K562 (cell line): Measurements from ENCODE around the gene SLC25A51.
A peak's percentile ranks its signal among the peaks of the same experiment; 100 is the strongest.

Source experiments
- ATF2 ChIP-seq: sonication (generic); formaldehyde crosslinking; IDR thresholded peaks from 2 replicates; pipeline ENCODE4 v1.8.1; 2022; ENCODE audit warnings: missing genetic modification reagents
- BRD4 ChIP-seq: fragments of 200-600 bp; sonication (generic); IDR thresholded peaks from 2 replicates; pipeline ENCODE4 v1.6.1; 2017; ENCODE audit warnings: inconsistent platforms
- CTCF ChIP-seq, 3 experiments: IDR thresholded peaks in 2 of 3; conservative IDR thresholded peaks in 1 of 3; 2 replicates each; pipeline ENCODE4 v1.5.1; 2011 to 2012; ENCODE audit warnings: low read length in 3 of 3, mild to moderate bottlenecking in 3 of 3, control low read depth in 2 of 3, improper control_type of control experiment in 1 of 3, inconsistent platforms in 1 of 3, low read depth in 1 of 3, mixed read lengths in 1 of 3, moderate library complexity in 1 of 3; ENCODE audit not compliant: insufficient read depth in 2 of 3
- EP300 ChIP-seq: IDR thresholded peaks from 2 replicates; pipeline ENCODE4 v1.6.1; 2012; ENCODE audit warnings: low read length, improper control_type of control experiment
- FOXK2 ChIP-seq, 2 experiments: fragments of 450-650 bp; IDR thresholded peaks in 1 of 2; conservative IDR thresholded peaks in 1 of 2; 2 replicates each; pipeline ENCODE4 v1.6.1; 2016; ENCODE audit warnings: low read depth in 2 of 2, mild to moderate bottlenecking in 1 of 2
- GTF2B ChIP-seq: IDR thresholded peaks from 2 replicates; pipeline ENCODE4 v1.6.1; 2011; ENCODE audit not compliant: insufficient read length; ENCODE audit errors: extremely low read depth
- MCM7 ChIP-seq, 2 experiments: fragments of 450-650 bp; IDR thresholded peaks; 2 replicates each; pipeline ENCODE4 v1.6.1; 2016 to 2018
- NBN ChIP-seq: fragments of 450-650 bp; IDR thresholded peaks from 2 replicates; pipeline ENCODE4 v1.6.1; 2016; ENCODE audit warnings: low read depth, mild to moderate bottlenecking
- POLR2AphosphoS5 ChIP-seq: IDR thresholded peaks from 2 replicates; pipeline ENCODE4 v1.6.1; 2011; ENCODE audit warnings: mild to moderate bottlenecking, low read depth, low read length, moderate library complexity; ENCODE audit not compliant: control insufficient read depth, insufficient read depth
- REST ChIP-seq, 2 experiments: fragments of 450-650 bp; formaldehyde crosslinking in 1 of 2; IDR thresholded peaks; 2 replicates each; pipeline versions ENCODE4 v1.4.0 to v1.6.1; 2014 to 2020; ENCODE audit warnings: mild to moderate bottlenecking in 2 of 2, borderline replicate concordance in 1 of 2, low read depth in 1 of 2
- TEAD2 ChIP-seq: fragments of 450-650 bp; IDR thresholded peaks from 2 replicates; pipeline ENCODE4 v1.6.1; 2016; ENCODE audit warnings: missing genetic modification characterization, control low read depth, missing compliant biosample characterization
- ZFP36 ChIP-seq: fragments of 150-350 bp; IDR thresholded peaks from 2 replicates; pipeline ENCODE4 v1.6.1; 2018; ENCODE audit warnings: low read length, low read depth; ENCODE audit not compliant: partially characterized antibody
- ZNF347 ChIP-seq: fragments of 450-650 bp; formaldehyde crosslinking; IDR thresholded peaks from 2 replicates; pipeline ENCODE4 v1.4.0; 2020; ENCODE audit warnings: low read depth, mild to moderate bottlenecking, moderate library complexity

- TF ChIP-seq NBN (0 out of 2 replicates have a peak, but pooled peaks have one; percentile 59), FOXK2 (conservative IDR thresholded peaks at IDR 0.05 in 1 of 2, IDR thresholded peaks at IDR 0.05 in 1 of 2; ENCODE audit: low read depth in 2 of 2) (peak; percentile 23 to 52; a peak in 1 of 4 replicates), CTCF (IDR thresholded peaks at IDR 0.05 in 2 of 3, conservative IDR thresholded peaks at IDR 0.05 in 1 of 3; ENCODE audit: insufficient read depth in 2 of 3, low read depth in 1 of 3, low read length in 3 of 3) (peak; percentile 98 to 100 (median 99)), EP300 (no peak), ZFP36 (no peak), GTF2B (no peak), ATF2 (no peak), POLR2AphosphoS5 (no peak), MCM7 (IDR thresholded peaks at IDR 0.05) (no peak), REST (IDR thresholded peaks at IDR 0.05; ENCODE audit: borderline replicate concordance) (peak; percentile 97), REST (CRISPR knock-in tag; IDR thresholded peaks at IDR 0.05; ENCODE audit: low read depth) (no peak), TEAD2 (no peak), BRD4 (no peak), ZNF347 (no peak)
Measured at GRCh38 chr9:37913480-37914153, 9.7 kb upstream of the SLC25A51 start.
